HepG2 (cell line): ENCODE data around the gene NEK6. TPM values are rescaled to one million over a fixed set of nuclear protein-coding genes. Genes with fewer than 3 reads are reported as not detected.

Source experiments
- ATAD3A ChIP-seq: sonication (generic); formaldehyde crosslinking; IDR thresholded peaks from 2 replicates; pipeline ENCODE4 v1.4.0; 2020; ENCODE audit warnings: missing genetic modification reagents
- CHD4 ChIP-seq: fragments of 200-600 bp; sonication (generic); IDR thresholded peaks from 2 replicates; pipeline ENCODE4 v1.7.0; 2017; ENCODE audit warnings: mild to moderate bottlenecking, low read length, borderline replicate concordance
- EED ChIP-seq: sonication (generic); formaldehyde crosslinking; IDR thresholded peaks from 2 replicates; pipeline ENCODE4 v1.5.0; 2020; ENCODE audit warnings: mild to moderate bottlenecking, missing genetic modification reagents
- HOXA5 ChIP-seq: sonication (generic); formaldehyde crosslinking; IDR thresholded peaks from 2 replicates; pipeline ENCODE4 v1.4.0; 2020; ENCODE audit warnings: missing genetic modification reagents
- IKZF1 ChIP-seq: fragments of 450-650 bp; IDR thresholded peaks from 2 replicates; pipeline ENCODE4 v1.7.1; 2016
- ISX ChIP-seq: sonication (generic); formaldehyde crosslinking; conservative IDR thresholded peaks from 2 replicates; pipeline ENCODE4 v1.5.0; 2020; ENCODE audit warnings: missing genetic modification reagents
- JDP2 ChIP-seq: sonication (generic); formaldehyde crosslinking; IDR thresholded peaks from 2 replicates; pipeline ENCODE4 v1.8.1; 2022; ENCODE audit warnings: missing genetic modification reagents, borderline replicate concordance
- KLF13 ChIP-seq: sonication (generic); formaldehyde crosslinking; IDR thresholded peaks from 2 replicates; pipeline ENCODE4 v1.4.0; 2020; ENCODE audit warnings: mild to moderate bottlenecking, missing genetic modification reagents
- MAFK ChIP-seq, 2 experiments: IDR thresholded peaks in 1 of 2; conservative IDR thresholded peaks in 1 of 2; 2 replicates each; pipeline ENCODE4 v1.6.1; 2011; ENCODE audit warnings: improper control_type of control experiment in 2 of 2, low read length in 2 of 2
- NFKB2 ChIP-seq: sonication (generic); formaldehyde crosslinking; IDR thresholded peaks from 2 replicates; pipeline ENCODE4 v1.4.0; 2020; ENCODE audit warnings: missing genetic modification reagents, borderline replicate concordance
- NFRKB ChIP-seq: fragments of 450-650 bp; IDR thresholded peaks from 2 replicates; pipeline ENCODE4 v1.6.1; 2017
- NR2C2 ChIP-seq: sonication (generic); formaldehyde crosslinking; IDR thresholded peaks from 2 replicates; pipeline ENCODE4 v1.4.0; 2020; ENCODE audit warnings: missing genetic modification reagents, mild to moderate bottlenecking, moderate library complexity, borderline replicate concordance
- XBP1 ChIP-seq: sonication (generic); formaldehyde crosslinking; IDR thresholded peaks from 2 replicates; pipeline ENCODE4 v1.5.0; 2020; ENCODE audit warnings: missing genetic modification reagents
- ZKSCAN1 ChIP-seq: fragments of 150-350 bp; IDR thresholded peaks from 2 replicates; pipeline ENCODE4 v1.6.1; 2014; ENCODE audit warnings: low read length
- ZNF121 ChIP-seq: sonication (generic); formaldehyde crosslinking; IDR thresholded peaks from 2 replicates; pipeline ENCODE4 v1.5.0; 2020; ENCODE audit warnings: mild to moderate bottlenecking, missing genetic modification reagents
- ZNF3 ChIP-seq: IDR thresholded peaks from 2 replicates; pipeline ENCODE4 v1.7.0; 2017; ENCODE audit warnings: inconsistent platforms
- ZNF326 ChIP-seq: sonication (generic); formaldehyde crosslinking; IDR thresholded peaks from 2 replicates; pipeline ENCODE4 v1.4.0; 2020; ENCODE audit warnings: missing genetic modification reagents, borderline replicate concordance
- ZNF44 ChIP-seq: sonication (generic); formaldehyde crosslinking; IDR thresholded peaks from 2 replicates; pipeline ENCODE4 v1.5.1; 2020; ENCODE audit warnings: mild to moderate bottlenecking, missing genetic modification reagents
- ZSCAN25 ChIP-seq: sonication (generic); formaldehyde crosslinking; IDR thresholded peaks from 2 replicates; pipeline ENCODE4 v1.8.0; 2022; ENCODE audit warnings: mild to moderate bottlenecking, missing genetic modification reagents
- polyA plus RNA-seq, 8 experiments: library from polyadenylated mRNA; depleted of rRNA in 3 of 8; stranded (reverse) in 7 of 8; unstranded in 1 of 8; fragments of >200 nt; fragmentation: Illumina TruSeq in 4 of 8; extraction: Trizol in 4 of 8; gene quantifications; 2 replicates each; pipeline versions ENCODE4 v1.2.1 to v1.2.3, GENCODE V29; 2011 to 2016; ENCODE audit warnings: low read depth in 4 of 8, missing spikeins in 1 of 8, mixed read lengths in 1 of 8; ENCODE audit not compliant: insufficient read depth in 1 of 8
- total RNA-seq, 5 experiments: library from RNA; depleted of rRNA; stranded (reverse); fragments of >200 nt; fragmentation: Illumina TruSeq; extraction: Trizol; gene quantifications; 2 replicates each; pipeline ENCODE4 v1.2.3, GENCODE V29; 2016; ENCODE audit warnings: low read depth in 1 of 5
- TF ChIP-seq, protein P1 (sequence below): sonication (generic); formaldehyde crosslinking; IDR thresholded peaks from 2 replicates; pipeline ENCODE4 v1.4.0; 2020; ENCODE audit warnings: mild to moderate bottlenecking, missing genetic modification reagents
- TF ChIP-seq, protein P2 (sequence below): sonication (generic); formaldehyde crosslinking; IDR thresholded peaks from 2 replicates; pipeline ENCODE4 v1.4.0; 2020; ENCODE audit warnings: missing genetic modification reagents
- TF ChIP-seq, protein P3 (sequence below): sonication (generic); formaldehyde crosslinking; conservative IDR thresholded peaks from 2 replicates; pipeline ENCODE4 v1.4.0; 2020; ENCODE audit warnings: missing genetic modification reagents

NEK6 gene
- total and polyA plus RNA-seq, 2 of the 13 experiments (the other 11 are each of a cell fraction or from before 2014, with no cell fraction given): 30.4 to 119 TPM

DNA sequence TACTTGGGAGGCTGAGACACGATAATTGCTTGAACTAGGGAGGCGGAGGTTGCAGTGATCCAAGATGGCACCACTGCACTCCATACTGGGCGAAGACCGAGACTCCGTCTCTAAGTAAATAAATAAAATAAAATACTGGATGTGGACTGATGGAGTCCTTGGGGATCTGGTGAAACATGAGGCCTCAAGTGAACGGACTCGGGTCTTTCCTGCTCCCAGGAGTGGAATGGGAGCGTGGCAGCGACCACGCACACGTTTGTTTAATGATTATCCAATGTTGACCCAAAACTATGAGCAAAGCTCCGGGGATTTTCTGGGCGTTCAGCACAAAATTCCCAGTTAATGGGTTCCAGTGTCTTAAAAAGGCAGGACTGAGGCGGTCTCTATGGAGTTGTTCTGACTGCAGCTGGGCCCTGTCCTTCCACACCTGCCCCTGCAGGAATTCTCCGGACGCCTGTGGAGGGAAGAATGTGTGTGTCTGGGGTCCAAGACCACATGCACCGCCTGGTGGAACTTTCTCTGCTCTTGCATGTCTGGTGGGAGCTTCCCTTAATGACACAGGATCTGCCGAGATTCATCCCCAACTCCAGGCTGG, 26.6 kb downstream of the NEK6 start (continued):
- TF ChIP-seq, protein P1, sequence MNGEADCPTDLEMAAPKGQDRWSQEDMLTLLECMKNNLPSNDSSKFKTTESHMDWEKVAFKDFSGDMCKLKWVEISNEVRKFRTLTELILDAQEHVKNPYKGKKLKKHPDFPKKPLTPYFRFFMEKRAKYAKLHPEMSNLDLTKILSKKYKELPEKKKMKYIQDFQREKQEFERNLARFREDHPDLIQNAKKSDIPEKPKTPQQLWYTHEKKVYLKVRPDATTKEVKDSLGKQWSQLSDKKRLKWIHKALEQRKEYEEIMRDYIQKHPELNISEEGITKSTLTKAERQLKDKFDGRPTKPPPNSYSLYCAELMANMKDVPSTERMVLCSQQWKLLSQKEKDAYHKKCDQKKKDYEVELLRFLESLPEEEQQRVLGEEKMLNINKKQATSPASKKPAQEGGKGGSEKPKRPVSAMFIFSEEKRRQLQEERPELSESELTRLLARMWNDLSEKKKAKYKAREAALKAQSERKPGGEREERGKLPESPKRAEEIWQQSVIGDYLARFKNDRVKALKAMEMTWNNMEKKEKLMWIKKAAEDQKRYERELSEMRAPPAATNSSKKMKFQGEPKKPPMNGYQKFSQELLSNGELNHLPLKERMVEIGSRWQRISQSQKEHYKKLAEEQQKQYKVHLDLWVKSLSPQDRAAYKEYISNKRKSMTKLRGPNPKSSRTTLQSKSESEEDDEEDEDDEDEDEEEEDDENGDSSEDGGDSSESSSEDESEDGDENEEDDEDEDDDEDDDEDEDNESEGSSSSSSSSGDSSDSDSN (CRISPR knock-in tag): no peak
- TF ChIP-seq ZSCAN25 (CRISPR knock-in tag) (no peak), KLF13 (CRISPR knock-in tag) (no peak), IKZF1 (no peak), ZNF121 (CRISPR knock-in tag) (peak; percentile 95), ZNF326 (CRISPR knock-in tag) (no peak), ZNF44 (CRISPR knock-in tag) (no peak), MAFK (conservative IDR thresholded peaks at IDR 0.05 in 1 of 2, IDR thresholded peaks at IDR 0.05 in 1 of 2; ENCODE audit: low read length in 2 of 2) (no peak), HOXA5 (no peak), NFRKB (no peak), ISX (CRISPR knock-in tag) (no peak), EED (CRISPR knock-in tag) (no peak), NFKB2 (CRISPR knock-in tag) (no peak), ZKSCAN1 (no peak), ATAD3A (no peak), CHD4 (no peak), ZNF3 (no peak), XBP1 (CRISPR knock-in tag) (no peak), JDP2 (CRISPR knock-in tag) (no peak), NR2C2 (no peak)
- TF ChIP-seq, protein P2, sequence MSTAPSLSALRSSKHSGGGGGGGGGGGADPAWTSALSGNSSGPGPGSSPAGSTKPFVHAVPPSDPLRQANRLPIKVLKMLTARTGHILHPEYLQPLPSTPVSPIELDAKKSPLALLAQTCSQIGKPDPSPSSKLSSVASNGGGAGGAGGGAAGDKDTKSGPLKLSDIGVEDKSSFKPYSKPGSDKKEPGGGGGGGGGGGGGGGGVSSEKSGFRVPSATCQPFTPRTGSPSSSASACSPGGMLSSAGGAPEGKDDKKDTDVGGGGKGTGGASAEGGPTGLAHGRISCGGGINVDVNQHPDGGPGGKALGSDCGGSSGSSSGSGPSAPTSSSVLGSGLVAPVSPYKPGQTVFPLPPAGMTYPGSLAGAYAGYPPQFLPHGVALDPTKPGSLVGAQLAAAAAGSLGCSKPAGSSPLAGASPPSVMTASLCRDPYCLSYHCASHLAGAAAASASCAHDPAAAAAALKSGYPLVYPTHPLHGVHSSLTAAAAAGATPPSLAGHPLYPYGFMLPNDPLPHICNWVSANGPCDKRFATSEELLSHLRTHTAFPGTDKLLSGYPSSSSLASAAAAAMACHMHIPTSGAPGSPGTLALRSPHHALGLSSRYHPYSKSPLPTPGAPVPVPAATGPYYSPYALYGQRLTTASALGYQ (CRISPR knock-in tag): no peak
- TF ChIP-seq, protein P3, sequence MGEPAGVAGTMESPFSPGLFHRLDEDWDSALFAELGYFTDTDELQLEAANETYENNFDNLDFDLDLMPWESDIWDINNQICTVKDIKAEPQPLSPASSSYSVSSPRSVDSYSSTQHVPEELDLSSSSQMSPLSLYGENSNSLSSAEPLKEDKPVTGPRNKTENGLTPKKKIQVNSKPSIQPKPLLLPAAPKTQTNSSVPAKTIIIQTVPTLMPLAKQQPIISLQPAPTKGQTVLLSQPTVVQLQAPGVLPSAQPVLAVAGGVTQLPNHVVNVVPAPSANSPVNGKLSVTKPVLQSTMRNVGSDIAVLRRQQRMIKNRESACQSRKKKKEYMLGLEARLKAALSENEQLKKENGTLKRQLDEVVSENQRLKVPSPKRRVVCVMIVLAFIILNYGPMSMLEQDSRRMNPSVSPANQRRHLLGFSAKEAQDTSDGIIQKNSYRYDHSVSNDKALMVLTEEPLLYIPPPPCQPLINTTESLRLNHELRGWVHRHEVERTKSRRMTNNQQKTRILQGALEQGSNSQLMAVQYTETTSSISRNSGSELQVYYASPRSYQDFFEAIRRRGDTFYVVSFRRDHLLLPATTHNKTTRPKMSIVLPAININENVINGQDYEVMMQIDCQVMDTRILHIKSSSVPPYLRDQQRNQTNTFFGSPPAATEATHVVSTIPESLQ (CRISPR knock-in tag): no peak
